Right lung (tissue), 5 donors: ENCODE data around the gene NADK. TPM values are rescaled to one million over a fixed set of nuclear protein-coding genes. Genes with fewer than 3 reads are reported as not detected.
A peak's percentile ranks its signal among the peaks of the same experiment; 100 is the strongest.

Experiments used
- DNase-seq, 2 donors: peaks; one replicate each; pipeline ENCODE4 v3.0.0-alpha.2; 2013
- polyA plus RNA-seq, 5 donors: library from polyadenylated mRNA; unstranded; fragments of 120-200 nt; gene quantifications; one replicate each; pipeline versions ENCODE4 v1.2.1 to v1.2.3, GENCODE V29; 2013; ENCODE audit warnings: inconsistent platforms in 1 of 5, low replicate concordance in 1 of 5; ENCODE audit not compliant: insufficient read length in 5 of 5, insufficient read depth in 1 of 5

Gene NADK
- polyA plus RNA-seq, 5 donors: 32.3 to 55.2 (median 40.4) TPM

- DNase-seq: no peak
These were observed 10.6 kb upstream of the NADK start for GRCh38 chr1:1788646-1789431.

DNA sequence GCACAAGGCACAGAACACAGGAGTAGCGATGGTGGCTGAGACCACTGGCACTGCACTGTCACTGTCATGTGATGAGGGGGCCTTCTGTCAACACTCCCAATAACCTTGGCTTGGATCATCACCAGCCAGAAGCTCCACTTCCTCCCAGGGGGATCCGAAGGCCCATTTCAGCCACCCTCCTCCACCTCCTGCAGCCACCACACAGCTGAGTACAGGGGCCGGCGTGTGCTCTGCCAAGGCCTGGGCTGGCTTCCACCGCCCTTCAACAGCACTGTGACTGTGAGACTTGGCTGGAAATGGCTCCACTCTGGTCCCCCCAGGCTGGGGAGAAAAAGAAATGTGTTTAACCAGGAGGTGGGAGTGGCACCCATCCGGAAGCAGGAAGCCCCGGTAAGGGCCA, 9.9 kb upstream of the NADK start:
- no peak for DNase-seq

DNA sequence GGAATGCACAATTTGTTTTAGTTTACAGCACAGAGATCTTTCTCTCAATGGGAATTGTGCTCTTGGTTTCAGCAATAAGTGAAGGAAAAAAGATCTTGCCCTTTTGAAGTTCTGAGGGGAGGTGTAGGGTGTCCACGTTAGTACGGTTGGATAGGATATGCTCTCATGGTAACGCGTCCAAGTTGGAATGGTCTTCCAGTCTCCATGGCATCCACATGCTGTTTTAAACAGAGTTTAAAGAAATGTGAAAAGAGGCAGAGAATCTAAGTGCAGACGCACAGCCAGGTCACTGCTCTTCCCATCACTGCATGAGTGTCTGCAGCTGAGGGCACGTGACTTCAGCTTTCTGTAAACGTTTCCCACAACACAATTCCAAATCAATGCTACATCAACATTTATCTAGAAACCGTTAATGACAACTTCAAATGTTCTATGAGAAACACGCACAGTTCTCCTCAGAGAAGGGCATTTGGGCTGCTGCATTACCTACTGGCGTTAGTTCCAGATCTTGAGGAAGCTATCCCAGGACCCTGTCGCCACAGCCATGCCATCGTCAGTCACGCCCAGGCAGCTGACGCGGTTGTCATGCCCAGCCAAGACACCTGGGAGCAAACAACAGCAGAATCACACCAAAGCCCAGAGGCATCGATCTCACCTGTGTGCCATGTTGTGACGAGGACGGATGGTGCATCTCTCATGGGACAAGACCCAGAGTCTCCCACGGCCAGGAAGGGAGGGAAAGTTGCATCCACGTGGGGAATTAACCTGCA, 8.8 kb upstream of the NADK start:
- DNase-seq: no peak

DNA sequence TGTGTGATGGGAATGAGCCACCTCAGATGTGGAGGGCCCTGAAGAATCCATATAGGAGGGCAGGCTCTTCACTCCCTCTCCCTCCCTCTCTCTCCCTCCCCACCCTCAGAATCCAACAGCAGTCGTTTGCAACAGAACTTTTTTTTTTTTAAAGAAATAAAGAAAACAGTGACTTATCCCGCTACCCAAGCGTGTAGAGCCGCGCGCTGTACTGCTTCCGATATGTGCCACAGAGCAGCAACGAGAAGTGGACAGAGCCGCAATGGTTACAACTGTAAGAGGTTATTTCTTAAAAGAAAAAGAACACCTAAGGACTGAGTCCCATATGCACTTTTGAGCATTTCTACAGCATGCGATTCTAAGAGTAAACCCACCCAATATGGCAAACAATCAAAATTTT, 7.4 kb upstream of the NADK start:
- DNase-seq: no peak

DNA sequence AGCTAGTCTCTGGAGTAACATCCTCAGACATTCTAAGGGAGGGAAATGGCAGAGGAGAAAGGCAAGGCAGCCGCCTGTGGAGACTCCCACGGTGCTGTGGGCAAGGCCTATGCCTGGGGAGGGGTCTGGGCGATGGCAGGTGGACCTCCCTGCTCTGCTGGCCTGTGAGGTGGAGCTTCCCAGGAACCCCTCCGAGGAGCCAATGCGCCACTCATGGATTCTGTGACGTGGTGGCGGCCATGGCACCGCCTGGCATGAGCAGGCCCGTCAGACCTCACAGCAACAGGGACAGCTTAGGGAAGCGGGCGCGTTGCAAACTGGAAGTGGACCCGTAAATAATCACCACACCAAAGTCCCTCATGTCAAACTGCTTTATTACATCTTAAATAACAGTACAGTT, 6.7 kb upstream of the NADK start:
- DNase-seq: no peak

- no peak for DNase-seq
These were observed 5.0 kb upstream of the NADK start for GRCh38 chr1:1783320-1783719.

DNA sequence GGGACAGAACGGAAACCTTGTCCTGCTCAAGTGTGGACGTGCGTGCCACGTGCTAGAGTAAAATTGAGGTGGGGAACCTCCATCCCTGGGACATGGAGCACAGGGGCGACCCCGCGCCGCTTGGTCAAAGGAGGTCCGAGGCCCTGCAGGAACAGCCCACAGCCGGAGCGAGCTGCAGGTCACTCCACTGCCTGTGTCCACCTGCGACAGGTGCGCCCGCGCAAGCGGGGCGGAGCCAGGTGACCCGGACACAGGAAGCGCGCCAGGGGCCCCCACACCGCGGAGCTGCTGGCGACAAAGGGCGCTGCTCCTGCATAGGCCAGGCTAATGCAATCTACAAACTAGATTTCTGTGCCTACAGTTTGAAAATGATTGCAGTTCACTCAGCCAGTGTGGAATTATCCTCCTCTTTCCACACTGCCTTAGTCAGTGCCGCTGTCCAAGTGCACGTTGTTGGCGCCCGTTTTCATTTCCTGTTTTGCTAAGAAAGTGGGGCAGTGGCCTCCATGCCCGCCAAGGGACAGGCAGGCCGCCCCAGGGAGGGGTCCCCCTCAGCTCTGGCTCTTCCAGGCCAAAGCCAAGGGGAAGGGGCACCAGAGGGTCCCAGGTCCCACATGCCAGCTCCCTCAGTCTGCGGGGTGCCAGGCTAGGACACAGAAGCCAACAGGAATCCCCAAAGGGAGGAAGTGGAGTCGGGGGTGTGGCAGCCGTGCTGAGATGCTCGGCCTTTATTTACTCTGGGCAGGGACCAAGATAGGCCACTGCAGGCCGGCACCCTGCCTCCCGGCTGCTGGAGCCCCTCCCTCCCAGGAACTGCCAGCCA, 4.3 kb upstream of the NADK start:
- DNase-seq: peak; percentile 35 to 42

DNA sequence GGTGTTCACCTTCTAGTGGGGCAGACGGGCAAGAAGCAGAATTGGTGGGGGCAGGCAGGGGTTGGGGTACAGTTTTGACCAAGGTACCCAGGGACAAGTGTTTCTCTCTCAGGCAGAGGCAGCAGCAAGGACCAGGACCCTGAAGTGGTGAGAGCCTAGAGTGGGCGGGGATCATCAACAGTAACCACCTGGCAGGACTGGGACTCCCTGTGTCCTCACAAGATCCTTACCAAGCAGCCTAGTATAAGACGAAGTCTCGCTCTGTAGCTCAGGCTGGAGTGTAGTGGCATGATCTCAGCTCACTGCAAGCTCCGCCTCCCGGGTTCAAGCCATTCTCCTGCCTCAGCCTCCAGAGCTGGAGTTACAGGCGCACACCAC, 3.2 kb upstream of the NADK start:
- DNase-seq: no peak

DNA sequence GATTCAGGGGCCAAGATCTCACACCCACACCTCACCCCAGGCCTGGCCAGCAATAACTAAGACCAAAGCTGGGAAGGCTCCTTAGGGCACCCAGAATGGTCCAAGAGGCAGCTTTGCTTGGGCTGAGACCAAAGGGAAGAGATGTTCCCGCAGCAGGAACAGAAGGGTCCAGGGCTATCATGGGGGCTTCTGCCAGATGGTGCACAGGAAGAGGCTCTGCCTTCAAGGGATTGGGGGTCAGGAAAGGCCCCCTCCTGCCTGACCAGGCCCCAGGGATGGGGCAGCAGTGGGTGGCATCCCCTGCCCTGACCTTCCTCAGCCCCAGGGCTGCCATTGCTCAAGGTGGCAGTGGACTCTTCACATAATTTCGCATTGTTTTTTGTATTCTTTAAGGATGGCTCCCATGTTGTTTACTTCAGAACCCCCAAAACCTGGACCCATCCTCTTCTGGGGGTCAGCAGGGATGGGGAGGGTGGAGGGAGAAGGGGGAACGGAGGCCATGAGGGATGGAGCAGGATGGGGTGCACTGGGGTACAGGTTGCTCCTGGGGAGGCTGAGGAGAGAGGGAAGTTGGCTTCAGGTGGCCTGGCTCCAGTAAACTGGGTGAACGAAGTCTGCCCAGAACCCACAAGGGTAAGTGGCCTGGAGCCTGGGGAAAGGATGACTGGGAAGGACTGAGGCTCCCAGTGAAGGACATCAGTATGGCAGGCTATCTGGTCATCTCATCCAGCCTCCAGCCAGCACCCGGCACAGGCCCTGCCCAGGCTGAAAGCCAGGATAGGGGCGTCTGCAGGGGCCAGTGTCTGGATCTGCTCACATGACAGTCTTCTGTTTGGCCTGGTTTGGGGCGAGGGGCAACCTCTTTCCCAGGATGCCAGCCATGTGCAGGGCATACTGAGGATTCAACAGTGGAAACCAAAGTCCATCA, 2.6 kb upstream of the NADK start:
- no peak for DNase-seq

GRCh38 chr1:1779691-1780597, 1.7 kb upstream of the NADK start:
- no peak for DNase-seq

- no peak for DNase-seq
These were observed 1.0 kb upstream of the NADK start for GRCh38 chr1:1779320-1779675.

DNA sequence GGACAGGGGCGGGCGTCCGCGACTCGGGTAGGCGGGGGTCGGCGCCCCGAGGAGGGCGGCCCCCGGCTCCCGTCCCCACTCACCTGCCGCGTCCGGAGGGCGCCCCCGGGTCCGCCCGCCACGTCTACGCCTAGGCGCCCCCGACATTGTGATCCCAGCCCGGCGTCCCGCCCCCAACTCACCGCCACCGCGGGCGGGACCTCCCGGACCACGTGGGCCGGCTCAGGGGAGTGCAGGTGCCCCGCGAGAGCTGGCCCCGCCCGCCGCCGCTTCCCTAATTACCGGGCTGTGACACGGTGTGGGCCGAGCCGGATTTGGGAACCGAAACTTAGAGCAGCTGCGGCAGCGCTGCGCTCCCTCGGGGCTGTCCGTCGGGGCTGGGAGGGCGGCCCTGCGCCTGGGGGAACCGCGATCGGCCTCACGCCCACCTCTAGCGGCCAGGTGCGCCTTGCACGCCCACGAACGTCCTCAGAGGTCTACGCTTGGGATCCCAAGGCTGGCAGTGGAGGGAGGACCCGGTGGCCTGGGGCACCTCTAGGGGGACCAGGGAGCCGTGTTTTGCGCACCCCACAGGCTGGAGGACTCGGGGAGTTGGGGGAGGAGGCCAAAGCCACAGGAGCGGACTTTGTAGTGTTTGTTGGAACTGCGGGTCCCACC, 521 bp upstream of the NADK start:
- peak; percentile 31 to 32 for DNase-seq

DNA sequence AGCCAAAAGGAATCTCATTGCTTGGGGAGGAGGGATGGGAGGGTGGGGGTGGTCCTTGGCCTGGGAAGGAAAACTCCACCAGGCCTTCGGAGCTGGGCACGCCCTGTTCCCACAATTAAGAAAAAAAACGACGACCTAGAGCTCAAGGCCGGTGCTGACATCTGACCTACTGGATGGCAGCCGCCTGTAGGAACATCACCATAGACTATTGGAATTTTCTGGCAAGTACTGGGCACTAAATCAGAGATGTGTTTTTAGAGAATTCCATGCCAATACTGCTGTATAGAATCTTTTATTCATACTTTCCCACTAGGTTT, 729 bp downstream of the NADK start:
- no peak for DNase-seq

DNA sequence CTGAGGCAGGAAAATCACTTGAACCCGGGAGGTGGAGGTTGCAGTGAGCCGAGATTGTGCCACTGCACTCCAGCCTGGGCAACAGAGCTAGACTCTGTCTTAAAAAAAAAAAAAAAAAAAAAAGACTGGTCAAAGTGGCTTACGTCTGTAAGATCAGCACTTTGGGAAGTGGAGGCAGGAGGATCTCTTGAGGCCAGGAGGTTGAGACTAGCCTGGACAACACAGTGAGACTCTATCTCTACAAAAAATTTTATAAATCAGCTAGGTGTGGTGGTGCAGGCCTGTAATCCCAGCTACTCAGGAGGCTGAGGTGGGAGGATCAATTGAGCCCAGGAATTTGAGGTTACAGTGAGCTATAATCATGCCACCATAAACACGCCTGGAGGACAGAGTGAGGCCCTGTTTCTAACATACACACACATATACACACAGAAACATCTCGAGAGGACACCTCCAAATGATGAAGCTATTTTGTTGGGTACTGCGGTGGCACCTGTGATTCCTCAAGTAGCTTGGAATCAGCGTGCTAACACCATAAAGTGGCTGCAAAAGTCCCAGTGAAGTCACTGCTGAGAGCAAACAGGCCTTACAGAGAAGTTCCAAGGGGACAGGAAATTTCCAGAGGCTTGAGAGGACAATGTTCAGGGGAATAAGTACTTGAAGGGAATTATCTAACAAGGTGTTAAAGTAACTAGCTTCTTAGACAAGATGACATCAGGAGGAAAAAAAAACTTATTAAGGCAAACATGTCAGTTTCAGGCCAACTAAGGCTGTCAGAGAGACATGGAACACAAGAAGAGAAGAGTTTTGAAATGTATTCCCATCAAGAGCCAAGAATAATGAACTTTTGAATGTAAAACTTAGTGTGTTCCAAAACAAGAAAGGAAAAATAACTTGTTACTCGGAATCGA, 1.3 kb downstream of the NADK start:
- DNase-seq: peak; percentile 52 to 62

DNA sequence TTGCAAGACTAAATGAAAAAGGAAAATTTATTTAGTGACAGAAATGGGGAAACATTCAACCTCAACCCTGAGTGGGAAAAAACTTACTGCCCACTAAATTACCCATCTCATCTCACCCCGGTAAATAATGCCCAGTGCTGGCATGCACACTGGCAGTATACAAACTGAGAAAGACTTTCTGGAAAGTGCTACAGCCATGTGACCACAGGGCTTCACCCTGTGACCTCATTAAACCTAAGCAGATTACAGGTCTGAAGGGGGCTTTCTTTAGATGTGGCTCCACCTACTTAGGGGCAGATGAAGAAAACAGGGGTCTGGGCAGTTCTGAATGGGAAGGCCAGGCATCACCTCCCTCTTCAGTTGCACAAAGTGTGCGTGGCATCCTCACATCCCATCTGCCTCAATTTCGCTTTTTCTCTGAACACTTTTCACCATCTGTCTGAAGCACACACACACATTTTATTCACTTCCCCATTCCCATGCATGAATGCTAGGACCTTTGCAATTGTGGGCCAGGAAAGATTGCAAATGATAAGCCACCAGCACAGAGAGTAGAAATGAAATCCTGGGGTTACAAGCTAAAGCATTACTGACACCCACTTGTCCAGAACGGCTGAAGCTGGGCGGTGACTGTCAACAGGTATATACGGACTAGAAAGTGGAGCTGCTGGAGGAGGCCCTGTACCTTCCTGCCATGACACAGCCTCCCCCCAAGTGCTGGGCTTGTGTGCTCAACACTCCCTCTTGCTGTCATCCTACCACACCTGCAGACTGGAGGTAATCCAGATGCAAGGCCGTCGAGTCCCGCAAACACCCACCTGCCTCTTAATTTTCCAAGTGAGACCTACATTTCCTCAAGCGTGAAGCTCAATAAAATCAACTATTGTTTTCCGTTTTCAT, 2.7 kb downstream of the NADK start:
- no peak for DNase-seq

DNA sequence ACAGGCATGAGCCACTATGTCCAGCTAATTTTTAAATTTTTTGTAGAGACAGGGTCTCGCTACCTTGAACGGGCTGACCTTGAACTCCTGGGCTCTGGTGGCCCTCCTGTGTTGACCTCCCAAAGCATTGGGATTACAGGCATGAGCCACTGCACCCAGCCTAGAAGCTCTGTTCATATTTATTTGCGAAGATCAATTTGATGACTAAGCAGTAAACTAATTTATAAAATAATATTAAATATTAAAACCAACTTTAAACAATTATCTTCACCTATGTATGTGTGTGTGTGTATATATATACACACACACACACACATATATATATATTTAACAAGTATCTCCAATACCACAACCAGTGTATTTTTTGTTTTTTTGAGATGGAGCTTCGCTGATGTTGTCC, 4.4 kb downstream of the NADK start:
- DNase-seq: no peak

GRCh38 chr1:1771096-1771495, 7.2 kb downstream of the NADK start:
- no peak for DNase-seq

- DNase-seq: no peak
These were observed 8.2 kb downstream of the NADK start for GRCh38 chr1:1770102-1770501.
